ENCODE results near the gene MRPL24.

The MRPL24 gene

DNA sequence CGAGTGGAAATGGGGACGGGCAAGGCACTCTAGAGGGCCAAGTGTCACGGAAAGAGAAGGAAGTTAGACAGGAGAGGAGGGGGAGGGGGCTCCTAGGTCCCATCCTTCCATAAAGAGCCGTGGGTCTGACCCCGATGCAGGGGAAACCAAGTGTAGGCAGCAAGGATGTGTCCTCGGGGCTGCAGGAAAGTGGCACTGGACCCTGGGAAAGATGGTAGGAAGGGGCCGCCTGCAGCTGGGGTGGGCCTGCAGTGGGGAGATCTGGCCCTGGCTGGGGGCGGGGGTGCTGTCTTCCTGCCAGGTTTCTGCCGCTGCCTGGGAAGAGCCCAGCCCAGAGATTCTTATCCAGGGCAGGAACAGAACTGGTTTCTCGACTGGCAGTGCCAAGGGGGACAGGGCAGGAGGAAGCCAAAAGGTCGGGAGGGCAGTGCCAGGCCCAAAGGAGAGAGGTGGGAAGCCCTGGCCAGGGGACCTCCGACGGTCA, 48.4 kb downstream of the MRPL24 start:
- no peak for DNase-seq (ENCODE audit: low spot score)

DNA sequence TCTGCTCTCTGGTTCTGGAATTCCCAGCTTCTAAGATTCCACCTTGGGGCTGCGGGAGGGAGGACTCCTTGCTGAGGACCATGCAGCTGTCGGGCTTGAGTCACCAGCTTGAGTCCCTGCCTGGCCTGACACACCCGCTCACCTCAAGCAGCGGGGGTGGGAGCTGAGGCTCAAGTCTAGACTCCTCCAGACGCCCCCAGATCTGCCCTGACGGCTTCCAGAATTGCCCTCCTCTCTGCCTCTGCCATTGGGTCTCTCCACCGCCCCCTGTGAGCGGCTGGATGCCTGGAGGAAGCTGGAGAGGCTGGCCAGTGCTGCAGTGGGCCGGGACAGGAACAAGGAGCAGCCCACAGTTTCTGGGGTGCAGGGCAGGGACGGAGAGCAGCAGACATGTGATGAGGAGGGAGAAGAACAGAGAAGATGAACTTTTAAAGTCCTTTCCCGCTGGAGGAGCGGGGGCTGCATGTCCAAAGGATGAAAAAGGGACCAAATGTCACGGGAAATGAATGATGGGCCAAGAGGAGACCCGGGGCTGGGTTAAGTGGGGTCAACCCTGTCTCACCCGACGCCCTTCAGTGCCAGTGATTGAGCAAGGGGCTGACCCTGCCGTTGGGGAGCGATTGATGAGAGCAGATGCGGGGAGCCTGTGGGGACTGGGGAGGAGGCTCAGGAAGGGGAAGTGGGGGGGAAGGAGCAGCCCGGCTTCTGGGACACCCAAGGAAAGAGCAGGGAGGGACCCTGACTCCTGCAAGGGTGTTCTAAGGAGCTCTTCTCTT, 49.0 kb downstream of the MRPL24 start:
- no peak for DNase-seq (ENCODE audit: low spot score)

GRCh38 chr1:156691191-156691590, 49.7 kb downstream of the MRPL24 start:
- no peak for DNase-seq (ENCODE audit: low spot score)

- DNase-seq (ENCODE audit: low spot score) = no peak
Measured at GRCh38 chr1:156690675-156691036, 50.2 kb downstream of the MRPL24 start.

DNA sequence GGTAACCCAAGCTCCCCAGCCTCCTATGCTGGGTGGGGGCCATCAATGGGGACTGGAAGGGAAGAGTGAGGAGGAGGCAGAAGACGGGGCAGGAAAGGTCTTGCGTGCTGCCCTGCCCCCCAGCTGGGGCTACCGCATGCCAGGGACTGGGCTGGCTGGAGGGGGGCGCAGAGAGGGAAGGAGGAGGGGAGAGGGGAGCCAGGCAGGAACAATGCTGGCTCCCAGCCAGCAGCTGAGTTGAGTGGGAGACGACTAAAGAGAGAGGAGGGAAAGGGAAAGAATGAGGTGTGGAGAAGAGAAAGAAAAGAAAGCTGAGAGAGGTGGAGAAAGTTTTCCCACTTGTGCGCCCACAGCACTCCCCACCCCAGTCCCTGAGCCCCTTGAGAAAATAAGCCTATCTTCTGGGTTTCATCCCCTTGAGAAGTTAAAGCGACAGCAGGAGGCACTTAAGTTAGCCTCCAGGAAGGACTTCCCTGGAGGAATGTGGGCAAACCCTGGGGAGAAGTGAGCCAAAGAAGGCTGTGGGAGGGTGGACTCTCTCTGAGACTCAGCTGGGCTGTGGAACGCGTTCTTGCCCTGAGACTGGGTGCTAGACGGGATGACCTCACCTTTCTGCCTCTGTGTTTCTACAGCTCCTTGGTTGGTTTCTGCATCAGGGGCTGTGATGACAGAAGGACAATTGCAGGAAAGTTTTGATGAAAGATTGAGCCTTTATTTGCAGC, 50.8 kb downstream of the MRPL24 start:
- peak; percentile 52 for DNase-seq (ENCODE audit: low spot score)

GRCh38 chr1:156689035-156689952, 51.6 kb downstream of the MRPL24 start:
- peak; percentile 92 for DNase-seq (ENCODE audit: low spot score)

Measured in GM03348 (cell line).